Activated CD4-positive, alpha-beta T cell treated with anti-CD3 and anti-CD28 coated beads, Interleukin-2, amount 50 U/mL, for 48 hours (primary cell): Measurements from ENCODE around the gene NTHL1.
"Not testable (repeated sequence)": the region's sequence is repeated elsewhere in the genome, so short reads cannot be mapped to it uniquely, and the experiment has no call there.

ENCODE experiments used
- DNase-seq, 2 experiments: peaks; one replicate each; pipeline ENCODE4 v3.0.0-alpha.2; 2020

NTHL1 gene

DNA sequence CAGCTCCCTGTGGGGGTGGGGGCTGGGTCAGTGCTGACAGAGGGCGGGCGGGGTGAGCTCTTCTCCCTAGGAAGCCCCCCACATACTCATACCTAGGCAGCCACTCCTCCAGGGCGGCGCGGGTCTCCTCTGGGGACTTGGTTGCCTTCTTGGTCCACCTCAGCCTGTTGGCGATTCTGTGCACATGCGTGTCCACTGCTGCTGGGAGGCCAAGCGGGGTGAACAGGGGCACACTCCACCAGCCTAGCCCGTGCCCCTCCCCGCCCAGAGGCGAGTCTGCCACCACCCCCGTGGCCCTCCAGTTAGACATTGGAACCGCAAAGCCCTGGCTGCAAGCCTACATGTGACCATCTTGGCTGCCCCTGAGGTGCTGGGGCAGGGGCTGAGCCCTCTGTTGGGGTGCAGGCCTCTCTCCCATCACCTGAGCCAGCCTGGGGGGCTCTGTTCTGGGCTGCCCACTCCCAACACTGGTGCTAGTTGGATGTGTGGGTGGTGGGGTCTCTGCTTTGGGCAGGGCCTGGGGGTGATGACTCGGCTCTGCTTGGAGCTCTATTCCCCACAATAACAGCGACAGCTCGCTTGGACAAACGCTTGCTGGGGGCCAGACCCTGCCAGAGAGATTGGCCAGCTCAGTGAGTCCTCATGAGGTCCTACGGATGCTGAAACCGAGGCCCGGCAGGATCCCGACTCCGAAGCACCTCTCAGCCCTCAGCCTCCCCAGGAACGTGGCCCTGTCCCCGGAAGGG lies 7.4 kb downstream of the NTHL1 start:
- no peak for DNase-seq

DNA sequence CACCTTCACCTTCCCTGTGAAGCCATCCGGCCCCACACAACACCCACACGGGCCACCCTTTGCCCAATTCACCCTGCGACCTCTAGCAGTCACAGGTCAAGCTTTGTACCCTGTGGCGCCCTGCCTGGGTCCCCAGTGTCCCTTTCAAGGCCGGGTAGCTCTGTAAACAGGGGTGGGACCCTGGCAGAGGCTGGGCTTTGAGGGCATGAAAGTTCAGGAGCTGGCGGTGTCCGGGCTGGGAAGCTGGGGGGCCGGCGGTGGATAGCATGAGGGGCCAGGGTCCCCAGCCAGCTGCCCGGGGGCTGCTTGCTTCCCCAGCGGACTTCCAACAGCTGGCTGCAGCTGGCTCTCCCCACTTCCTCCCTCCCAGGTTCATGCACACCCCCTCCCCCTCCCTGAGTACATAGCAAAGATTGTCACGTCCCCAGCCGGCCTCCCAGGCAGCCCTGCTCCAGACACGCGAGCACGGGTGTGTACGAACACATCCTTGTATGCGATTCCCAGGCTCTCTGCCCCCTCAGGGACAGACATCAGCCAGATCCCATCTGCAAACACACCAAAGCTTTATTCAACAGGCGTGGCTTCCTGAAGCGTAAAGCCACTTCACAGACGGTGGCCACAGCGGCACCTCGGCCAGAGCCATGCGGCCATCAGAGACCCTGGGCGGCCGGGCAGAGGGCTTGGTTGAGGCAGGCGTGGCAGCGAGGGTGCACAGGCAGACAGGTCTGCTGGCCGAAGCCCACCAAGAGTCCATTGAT lies 8.2 kb downstream of the NTHL1 start:
- DNase-seq = no peak

DNA sequence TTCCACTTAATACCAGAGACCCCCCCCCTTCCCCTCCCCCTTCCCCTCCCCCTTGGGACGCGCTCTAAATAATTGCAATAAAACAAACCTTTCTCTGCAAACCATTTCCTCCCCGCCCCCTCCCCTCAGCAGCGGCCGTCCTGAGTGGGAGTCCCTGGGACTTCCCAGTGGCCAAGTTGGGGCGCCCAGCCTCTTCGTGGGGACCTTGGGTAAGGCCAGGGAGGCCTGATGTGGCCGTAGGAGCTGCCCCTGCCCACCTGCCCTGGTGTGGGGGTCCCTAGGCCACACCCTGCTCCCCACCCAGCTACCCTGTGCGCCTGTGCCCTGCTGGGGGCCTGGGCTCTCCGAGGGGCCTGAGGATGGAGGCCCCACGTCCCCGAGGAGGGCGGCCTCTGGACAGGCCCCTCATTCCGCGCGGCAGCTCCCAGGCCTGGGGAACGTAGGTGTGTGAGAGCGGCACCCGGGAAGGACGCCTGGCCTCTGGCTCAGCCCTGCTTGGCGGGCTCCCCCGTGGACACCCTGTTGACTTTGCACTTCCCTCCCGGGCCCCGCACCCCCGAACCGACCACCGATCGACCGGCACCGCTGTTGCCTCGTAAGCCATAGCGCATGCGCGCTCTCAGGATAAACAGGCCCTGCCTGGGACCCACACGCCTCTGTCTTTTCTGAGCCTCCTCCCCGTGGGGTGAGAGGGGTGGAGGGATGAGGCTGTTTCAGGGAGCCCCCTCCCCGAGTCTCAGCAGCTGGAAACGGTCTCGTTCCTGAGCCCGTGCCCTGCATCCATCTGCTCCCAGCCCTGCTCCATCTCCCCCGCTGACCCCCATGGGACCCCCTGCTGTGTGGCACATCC lies 9.0 kb downstream of the NTHL1 start:
- no peak for DNase-seq

DNA sequence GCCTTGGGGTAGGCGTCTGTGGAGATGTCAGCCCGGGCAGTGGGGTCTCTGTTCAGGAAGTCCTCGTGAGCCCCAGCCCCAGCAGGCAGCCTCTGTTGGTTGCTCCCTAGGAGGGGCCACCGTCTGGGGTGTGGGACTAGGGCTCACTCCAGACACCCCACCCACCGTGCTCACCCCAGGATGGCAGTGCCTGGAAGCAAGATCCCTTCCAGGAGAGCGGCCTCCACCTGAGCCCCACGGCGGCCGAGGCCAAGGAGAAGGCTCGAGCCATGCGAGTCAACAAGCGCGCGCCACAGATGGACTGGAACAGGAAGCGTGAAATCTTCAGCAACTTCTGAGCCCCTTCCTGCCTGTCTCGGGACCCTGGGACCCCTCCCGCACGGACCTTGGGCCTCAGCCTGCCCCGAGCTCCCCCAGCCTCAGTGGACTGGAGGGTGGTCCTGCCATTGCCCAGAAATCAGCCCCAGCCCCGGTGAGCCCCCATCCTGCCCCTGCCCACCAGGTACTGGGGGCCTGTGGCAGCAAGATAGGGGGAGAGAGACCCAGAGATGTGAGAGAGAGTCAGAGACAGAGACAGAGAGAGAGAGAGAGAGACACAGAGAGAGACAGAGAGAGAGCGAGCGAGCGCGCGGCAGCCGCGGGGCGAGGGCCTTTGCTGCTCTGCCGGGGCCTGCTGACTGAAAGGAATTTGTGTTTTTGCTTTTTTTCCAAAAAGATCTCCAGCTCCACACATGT lies 9.8 kb downstream of the NTHL1 start:
- no peak for DNase-seq

DNA sequence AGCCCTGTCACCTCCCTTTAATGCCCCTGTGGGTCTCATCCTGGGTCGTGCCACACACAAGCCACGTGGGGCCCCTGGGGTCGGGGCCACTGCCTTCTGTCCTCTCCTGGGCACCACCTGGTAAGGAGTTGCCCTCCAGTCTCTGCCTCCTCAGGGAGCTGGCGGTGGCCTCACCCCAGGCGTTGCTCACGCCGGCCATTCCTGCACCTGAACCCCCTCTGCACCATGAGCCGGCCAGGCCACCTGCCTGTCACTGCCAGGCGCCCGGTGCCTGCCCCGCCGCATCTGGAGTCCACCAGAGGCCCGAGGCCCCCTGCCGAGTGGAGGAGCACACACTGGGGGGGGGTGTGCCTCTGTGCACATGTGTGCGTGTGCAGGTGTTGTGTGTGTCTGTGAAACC lies 10.5 kb downstream of the NTHL1 start:
- no peak for DNase-seq

DNA sequence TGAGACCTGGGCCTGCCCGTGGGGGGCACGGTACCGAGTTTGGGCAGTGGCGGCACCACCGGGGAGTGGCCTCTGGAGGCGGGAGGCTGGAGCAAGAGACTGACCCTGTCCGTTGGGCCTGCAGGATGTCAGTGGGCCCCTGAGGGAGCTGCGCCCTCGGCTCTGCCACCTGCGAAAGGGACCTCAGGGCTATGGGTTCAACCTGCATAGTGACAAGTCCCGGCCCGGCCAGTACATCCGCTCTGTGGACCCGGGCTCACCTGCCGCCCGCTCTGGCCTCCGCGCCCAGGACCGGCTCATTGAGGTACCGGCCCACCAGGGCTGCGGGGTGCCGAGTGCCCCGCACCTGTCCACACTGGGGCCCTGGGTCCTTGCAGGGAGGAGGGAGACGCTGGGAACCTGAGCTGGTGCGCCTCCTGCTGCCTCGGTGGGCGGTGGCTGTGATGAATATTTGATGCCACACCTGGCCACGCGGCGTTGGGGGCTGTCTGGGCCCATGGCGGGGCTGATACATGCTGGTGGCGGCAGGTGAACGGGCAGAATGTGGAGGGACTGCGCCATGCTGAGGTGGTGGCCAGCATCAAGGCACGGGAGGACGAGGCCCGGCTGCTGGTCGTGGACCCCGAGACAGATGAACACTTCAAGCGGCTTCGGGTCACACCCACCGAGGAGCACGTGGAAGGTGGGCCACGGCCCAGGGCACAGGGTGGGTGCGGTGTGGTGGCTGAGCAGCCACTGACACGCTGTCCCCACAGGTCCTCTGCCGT lies 11.3 kb downstream of the NTHL1 start:
- no peak for DNase-seq

DNA sequence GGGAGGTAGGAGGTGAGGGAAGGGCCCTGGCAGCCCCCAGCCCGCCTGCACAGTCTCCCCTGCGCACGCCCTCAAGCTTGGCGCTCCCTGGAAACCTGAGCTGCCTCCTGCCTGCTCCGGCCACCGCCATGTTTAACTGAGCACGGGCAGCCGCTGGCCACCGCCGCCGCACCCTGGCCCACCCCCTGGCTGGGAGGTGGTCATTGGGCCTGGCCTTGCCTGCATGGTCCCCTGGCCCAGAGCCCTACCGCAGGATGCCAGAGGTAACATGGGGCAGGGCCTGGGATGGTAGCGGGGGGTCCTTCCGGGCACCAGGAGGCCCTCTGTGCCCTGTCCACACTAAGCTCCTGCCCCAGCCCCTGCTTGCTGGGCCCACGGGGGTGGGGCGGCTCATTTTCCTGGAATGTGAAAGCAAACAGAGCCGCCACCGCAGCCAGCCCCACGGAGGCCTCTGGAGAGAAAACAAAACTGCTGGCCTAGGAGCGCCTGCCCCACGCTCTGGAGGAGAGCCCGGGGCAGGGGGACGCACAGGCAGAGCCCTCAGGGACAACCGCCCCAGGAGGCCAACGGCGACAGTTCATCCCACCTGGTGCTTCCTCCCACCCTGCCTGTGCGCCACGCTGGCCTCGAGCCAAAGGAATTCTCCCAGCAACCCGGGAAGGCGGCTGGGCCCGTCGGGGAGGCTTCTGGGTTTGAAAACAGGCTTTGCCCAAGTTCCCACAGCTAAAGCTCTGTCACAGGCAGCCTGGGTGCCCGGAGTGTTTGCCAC lies 12.0 kb downstream of the NTHL1 start:
- no peak for DNase-seq

DNA sequence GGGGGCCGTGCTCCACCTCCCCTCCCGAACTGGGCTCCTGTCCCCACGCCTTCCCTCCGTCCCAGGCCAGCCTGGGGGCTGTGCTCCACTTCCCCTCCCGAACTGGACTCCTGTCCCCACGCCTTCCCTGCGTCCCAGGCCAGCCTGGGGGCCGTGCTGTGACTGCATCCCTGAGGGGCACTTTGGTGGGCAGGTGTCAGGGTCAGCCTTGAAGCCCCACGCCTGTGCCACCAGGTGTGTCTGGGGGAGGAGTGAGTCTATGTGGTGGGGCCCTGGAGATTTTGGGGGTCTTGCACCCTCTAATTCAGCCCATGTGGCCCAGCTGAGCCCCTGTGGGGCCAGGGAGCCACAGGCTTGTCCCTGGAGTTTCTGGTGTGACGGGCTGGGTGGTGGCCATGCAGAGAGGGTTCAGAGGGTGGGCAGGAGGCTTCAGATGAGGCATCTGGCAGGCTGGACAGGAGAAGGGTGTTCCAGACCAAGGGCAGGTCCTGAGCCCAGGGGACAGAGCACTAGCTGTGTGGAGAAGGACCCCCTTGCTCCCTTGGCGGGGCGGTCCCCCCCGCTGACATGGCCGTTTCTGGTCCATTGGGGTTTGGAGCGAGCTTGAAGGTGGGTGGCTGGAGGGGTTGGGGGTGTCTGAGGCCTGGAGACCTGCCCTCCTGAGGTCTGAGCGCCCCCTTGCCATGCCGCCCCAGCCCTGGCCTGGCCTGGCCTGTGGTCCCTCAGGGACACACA lies 12.8 kb downstream of the NTHL1 start:
- DNase-seq = no peak

DNA sequence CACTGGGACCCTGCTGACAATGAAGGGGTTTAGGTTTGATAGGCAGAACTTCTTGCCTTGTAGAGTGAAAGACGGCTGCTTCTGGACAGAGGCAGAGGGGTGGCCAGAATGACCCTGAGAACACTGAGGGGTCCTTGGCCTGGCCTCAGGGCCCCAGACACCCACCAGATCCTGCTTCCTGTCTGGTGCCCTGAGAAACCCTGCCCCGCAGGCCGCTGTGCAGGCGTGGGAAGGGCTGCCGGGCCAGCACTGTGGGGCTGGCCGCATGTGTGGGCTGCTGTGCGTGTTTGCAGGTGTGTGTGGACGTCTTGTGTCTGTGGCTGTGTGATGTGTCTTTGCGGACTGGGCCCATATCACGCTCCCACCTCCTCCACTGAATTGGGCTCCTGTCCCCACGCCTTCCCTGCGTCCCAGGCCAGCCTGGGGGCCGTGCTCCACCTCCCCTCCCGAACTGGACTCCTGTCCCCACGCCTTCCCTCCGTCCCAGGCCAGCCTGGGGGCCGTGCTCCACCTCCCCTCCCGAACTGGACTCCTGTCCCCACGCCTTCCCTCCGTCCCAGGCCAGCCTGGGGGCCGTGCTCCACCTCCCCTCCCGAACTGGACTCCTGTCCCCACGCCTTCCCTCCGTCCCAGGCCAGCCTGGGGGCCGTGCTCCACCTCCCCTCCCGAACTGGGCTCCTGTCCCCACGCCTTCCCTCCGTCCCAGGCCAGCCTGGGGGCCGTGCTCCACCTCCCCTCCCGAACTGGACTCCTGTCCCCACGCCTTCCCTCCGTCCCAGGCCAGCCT lies 13.5 kb downstream of the NTHL1 start:
- not testable (repeated sequence) for DNase-seq

DNA sequence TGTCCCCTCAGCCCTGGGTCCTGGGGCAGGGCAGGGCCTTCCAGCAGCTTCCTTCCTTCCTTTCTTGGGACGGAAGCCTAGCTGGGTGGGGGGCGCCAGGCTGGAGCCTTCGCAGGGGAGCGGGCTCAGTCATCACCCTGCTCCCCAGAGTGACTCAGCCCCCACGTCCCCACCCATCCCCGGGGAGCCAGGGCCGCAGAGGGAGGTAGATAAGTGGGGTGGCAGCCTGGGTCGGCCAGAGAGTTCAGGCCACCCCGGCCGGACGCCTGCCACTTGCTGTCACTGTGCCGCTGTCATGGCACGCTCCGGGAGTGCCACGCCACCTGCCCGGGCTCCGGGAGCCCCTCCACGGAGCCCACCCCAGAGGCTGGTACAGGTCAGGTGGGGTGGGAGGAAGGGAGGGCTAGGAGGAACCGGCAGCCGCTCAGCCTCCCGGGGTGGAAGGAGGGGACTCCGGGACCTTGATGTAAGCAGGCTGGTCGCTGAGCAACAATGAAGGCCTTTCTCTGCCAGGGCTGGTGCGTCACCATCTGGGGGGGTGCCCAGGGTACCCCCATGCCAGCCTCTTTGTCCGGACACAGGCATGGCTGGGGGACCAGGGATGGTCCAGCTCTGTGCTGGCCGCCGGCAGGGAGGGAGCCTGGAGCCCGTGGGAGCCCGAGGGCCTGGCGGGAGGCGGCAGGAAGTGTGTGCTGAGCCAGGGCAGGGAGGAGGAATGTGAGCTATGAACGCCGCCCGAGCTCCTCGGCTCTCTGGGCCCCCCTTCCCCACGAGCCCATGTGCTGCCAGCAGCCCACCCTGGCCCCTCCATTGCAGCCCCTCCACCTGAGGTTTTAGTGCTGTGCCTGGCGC lies 14.4 kb downstream of the NTHL1 start:
- no peak for DNase-seq

DNA sequence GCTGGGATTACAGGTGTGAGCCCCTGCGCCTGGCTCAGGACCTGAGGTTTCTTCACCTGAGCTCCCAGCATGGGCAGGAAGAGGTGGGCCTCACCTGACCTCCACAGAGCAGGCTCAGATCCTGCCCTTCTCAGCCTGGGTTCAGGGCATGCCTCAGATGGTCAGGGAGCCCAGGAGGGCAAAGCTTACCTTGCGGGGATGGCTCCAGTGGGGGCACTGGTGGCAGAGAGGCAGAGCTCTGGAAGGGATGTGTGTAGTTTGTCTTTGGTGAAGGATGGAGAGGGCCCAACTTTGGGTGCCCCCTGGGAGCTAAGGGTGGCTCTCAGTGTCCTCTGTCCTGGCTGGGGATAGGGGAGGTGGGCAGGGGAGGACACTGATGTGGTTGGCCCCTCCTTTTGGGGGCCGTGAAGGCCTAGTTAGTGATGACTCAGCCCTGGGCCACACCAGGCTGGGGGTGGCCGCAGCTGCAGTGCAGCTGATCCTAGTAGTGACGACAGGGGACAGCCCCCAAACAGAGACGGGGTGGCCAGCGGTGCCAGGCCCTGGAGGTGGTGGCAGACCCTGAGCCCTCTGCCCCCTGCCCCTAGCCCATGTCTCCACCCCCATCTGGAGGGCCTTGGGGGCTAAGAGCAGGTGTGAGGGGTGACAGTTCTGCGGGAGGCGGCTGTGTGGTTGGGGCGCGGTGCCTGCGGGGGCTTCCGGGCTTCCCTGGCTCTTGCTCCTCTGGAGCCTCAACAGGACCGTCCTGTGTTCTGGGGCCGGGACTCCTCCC lies 15.2 kb downstream of the NTHL1 start:
- no peak for DNase-seq

DNA sequence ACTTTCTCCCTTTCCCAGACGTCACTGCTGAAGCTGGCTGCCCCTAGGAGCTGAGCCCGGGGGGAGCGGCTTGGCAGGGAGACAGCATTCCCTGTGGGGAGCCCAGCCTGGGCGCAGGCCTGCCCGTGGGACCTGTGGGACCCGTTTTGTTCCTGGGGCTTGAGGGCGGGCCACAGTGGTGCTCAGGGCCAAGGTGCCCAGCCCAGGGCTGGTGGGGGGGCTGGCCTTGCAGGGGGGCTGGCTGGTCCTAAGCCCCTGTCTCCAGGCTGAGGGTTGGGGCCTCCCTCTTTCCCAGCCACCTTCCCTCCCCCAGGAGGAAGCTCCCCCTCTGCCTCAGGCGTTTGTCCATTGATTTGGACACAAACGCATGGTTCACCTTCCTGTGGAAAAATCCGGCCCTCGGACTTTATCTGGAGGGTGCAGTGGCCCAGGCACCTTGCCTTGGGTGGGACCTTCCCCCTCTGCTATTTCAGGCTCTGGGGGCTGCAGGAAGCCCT lies 16.5 kb downstream of the NTHL1 start:
- DNase-seq = no peak

DNA sequence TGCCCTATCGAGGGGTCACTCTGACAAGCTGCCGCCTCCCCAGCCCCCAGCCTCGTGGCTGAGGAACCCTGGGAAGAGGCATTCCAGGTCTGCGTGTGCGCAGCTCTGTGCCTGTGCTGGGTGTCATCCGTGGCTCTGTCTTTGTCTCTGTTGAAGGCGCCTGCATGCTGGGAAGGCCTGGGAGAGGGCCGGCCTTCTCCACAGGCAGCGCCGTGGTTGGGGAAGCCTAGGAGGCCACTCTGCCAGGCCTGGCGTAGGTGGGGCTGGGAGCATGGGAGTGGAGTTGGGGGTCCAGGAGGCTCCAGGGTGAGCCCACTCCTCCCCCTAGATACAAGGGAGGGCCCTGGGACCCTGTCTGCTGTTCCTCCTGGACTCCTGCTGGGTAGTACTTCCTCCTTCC lies 17.6 kb downstream of the NTHL1 start:
- DNase-seq = no peak

DNA sequence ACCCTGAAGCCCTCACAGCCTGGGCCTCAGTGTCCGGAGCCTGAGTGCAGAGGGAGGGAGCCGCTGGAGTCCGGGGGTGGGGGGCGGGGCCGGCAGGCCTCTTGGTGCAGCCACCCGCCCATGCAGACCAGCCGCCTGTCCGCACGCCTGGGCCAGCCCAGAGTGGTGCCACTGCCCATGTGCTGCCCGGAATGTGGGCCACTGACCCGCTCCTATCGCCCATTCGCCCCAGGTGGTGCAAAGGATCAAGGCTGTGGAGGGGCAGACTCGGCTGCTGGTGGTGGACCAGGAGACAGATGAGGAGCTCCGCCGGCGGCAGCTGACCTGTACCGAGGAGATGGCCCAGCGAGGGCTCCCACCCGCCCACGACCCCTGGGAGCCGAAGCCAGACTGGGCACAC lies 18.3 kb downstream of the NTHL1 start:
- DNase-seq = no peak

DNA sequence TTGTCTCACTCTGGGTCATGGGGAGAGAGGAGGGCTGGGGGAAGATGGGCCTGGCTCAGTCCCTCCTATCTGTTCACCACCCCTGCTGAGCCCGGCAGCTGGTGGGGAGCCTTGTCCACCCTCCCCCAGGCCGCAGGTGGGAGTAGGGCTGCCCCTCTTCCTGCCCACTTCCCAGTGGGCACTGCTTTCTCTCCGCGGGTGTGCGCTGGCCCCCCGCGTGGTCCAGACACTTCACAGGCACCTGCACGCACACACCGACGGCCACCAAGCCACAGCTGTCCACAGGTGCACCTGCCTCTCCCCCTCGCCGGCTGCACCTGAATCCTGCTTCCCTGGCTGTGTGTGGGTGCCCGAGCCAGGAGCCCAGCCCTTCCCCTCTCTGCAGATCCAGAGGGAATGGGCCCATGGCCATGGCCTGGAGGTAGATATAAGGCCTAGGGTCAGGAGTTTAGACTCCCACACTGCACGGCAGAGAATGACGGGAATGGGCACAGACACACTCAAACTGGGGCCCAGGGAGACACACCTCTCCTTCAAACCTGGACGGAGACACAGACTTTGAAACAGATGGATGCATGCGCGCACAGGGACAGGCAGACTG lies 18.9 kb downstream of the NTHL1 start:
- DNase-seq = no peak

DNA sequence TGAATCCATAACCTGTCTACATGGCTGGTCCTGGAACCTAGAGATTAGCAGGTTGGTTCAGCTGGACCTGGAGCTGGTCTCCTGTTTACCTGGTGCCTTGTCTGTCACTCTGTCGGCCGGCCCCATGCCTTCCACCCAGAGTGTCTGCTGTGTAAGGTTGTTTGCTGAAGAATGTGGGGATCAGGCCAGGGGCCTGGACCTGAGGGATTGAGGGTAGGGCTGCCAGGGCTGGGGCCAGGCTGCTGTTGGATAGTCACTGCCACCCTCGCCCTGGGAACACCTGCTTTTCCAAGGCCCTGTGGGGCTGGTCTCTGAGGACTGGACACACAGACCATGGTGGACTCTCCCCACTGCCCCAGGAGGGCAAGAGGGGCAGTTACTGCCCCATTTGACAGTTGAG lies 19.5 kb downstream of the NTHL1 start:
- DNase-seq = no peak
